HEK293 (cell line): ENCODE results near the gene EFNA2.

ENCODE experiments used
- CTCF ChIA-PET: fragments of 350-600 bp; formaldehyde crosslinking; extraction: SDS; loops from one replicate; lab custom pipeline; 2021; ENCODE audit warnings: antibody characterized with exemption; lab: Yijun Ruan, JAX
- POLR2A ChIA-PET: fragments of 300-600 bp; formaldehyde crosslinking; extraction: SDS; loops from one replicate; lab custom pipeline; 2020; ENCODE audit warnings: antibody characterized with exemption, inconsistent platforms; lab: Yijun Ruan, JAX
- H3K27ac ChIP-seq: fragments of 200-500 bp; sonication (Bioruptor generic); 2 replicates; pipeline ENCODE4 v1.5.1; 2014; ENCODE audit warnings: low read depth, low read length, control low read depth, inconsistent platforms; ENCODE audit errors: extremely low read depth
- H3K36me3 ChIP-seq, 2 experiments: fragments of 200-500 bp in 1 of 2; sonication (Bioruptor generic) in 1 of 2; 1 replicate in 1 of 2; 2 replicates in 1 of 2; pipeline ENCODE4 v1.5.1; 2014 to 2017; ENCODE audit warnings: inconsistent platforms in 2 of 2, low read length in 2 of 2; ENCODE audit not compliant: control insufficient read depth in 2 of 2, insufficient read depth in 1 of 2
- H3K4me1 ChIP-seq: fragments of 200-500 bp; sonication (Bioruptor generic); 2 replicates; pipeline ENCODE4 v1.5.1; 2014; ENCODE audit warnings: mild to moderate bottlenecking, low read length, inconsistent platforms; ENCODE audit not compliant: control insufficient read depth, insufficient read depth
- H3K4me3 ChIP-seq: 2 replicates; pipeline ENCODE4 v1.5.1; 2011; ENCODE audit warnings: low read depth, mild to moderate bottlenecking, control low read depth, low read length, moderate library complexity
- H3K9me3 ChIP-seq: fragments of 200-500 bp; sonication (Bioruptor generic); 2 replicates; pipeline ENCODE4 v1.5.1; 2014; ENCODE audit warnings: low read depth, low read length, inconsistent platforms; ENCODE audit not compliant: control insufficient read depth, insufficient read depth
- CTCF ChIP-seq: fragments of 450-650 bp; formaldehyde crosslinking; IDR thresholded peaks from 2 replicates; pipeline ENCODE4 v1.5.1; 2016; ENCODE audit warnings: missing biosample characterization, missing genetic modification characterization
- EGR2 ChIP-seq: fragments of 450-650 bp; formaldehyde crosslinking; IDR thresholded peaks from 2 replicates; pipeline ENCODE4 v1.5.1; 2016; ENCODE audit warnings: low read depth, missing biosample characterization, missing genetic modification characterization
- FEZF1 ChIP-seq: fragments of 450-650 bp; formaldehyde crosslinking; IDR thresholded peaks from 2 replicates; pipeline ENCODE4 v1.5.1; 2016; ENCODE audit warnings: missing biosample characterization, missing genetic modification characterization
- GLI2 ChIP-seq: fragments of 450-650 bp; formaldehyde crosslinking; IDR thresholded peaks from 2 replicates; pipeline ENCODE4; 2017; ENCODE audit warnings: missing biosample characterization, missing genetic modification characterization, low read depth, borderline replicate concordance
- KLF17 ChIP-seq: fragments of 450-650 bp; formaldehyde crosslinking; IDR thresholded peaks from 2 replicates; pipeline ENCODE4 v1.5.1; 2016; ENCODE audit warnings: missing biosample characterization, missing genetic modification characterization
- PATZ1 ChIP-seq: fragments of 450-650 bp; formaldehyde crosslinking; IDR thresholded peaks from 2 replicates; pipeline ENCODE4 v1.5.1; 2016; ENCODE audit warnings: missing biosample characterization, missing genetic modification characterization
- ZBTB20 ChIP-seq: fragments of 450-650 bp; formaldehyde crosslinking; IDR thresholded peaks from 2 replicates; pipeline ENCODE4 v1.5.1; 2016; ENCODE audit warnings: missing biosample characterization, missing genetic modification characterization
- ZBTB26 ChIP-seq: fragments of 450-650 bp; formaldehyde crosslinking; optimal IDR thresholded peaks from 2 replicates; pipeline ENCODE3; 2016; ENCODE audit warnings: missing biosample characterization, mild to moderate bottlenecking, missing genetic modification characterization
- ZBTB48 ChIP-seq: fragments of 450-650 bp; formaldehyde crosslinking; IDR thresholded peaks from 2 replicates; pipeline ENCODE4 v1.5.1; 2016; ENCODE audit warnings: missing biosample characterization, missing genetic modification characterization
- ZEB2 ChIP-seq: fragments of 450-650 bp; formaldehyde crosslinking; IDR thresholded peaks from 2 replicates; pipeline ENCODE4 v1.5.1; 2016; ENCODE audit warnings: missing biosample characterization, missing genetic modification characterization
- ZNF133 ChIP-seq: fragments of 450-650 bp; formaldehyde crosslinking; IDR thresholded peaks from 2 replicates; pipeline ENCODE4 v1.5.1; 2016; ENCODE audit warnings: missing biosample characterization, missing genetic modification characterization
- ZNF157 ChIP-seq: fragments of 450-650 bp; formaldehyde crosslinking; IDR thresholded peaks from 2 replicates; pipeline ENCODE4 v1.5.1; 2016; ENCODE audit warnings: missing biosample characterization, missing genetic modification characterization
- ZNF184 ChIP-seq: fragments of 450-650 bp; IDR thresholded peaks from 2 replicates; pipeline ENCODE4 v1.5.1; 2018; ENCODE audit warnings: missing biosample characterization, mild to moderate bottlenecking, missing genetic modification characterization
- ZNF223 ChIP-seq: fragments of 450-650 bp; formaldehyde crosslinking; IDR thresholded peaks from 2 replicates; pipeline ENCODE4 v1.5.1; 2016; ENCODE audit warnings: missing biosample characterization, missing genetic modification characterization
- ZNF248 ChIP-seq: fragments of 450-650 bp; formaldehyde crosslinking; IDR thresholded peaks from 2 replicates; pipeline ENCODE4 v1.5.1; 2017; ENCODE audit warnings: missing biosample characterization, missing genetic modification characterization
- ZNF37A ChIP-seq: fragments of 450-650 bp; IDR thresholded peaks from 2 replicates; pipeline ENCODE4 v1.5.1; 2018; ENCODE audit warnings: missing biosample characterization, missing genetic modification characterization
- ZNF391 ChIP-seq: fragments of 450-650 bp; formaldehyde crosslinking; IDR thresholded peaks from 2 replicates; pipeline ENCODE4 v1.5.1; 2016; ENCODE audit warnings: low read depth, missing biosample characterization, missing genetic modification characterization, borderline replicate concordance
- ZNF394 ChIP-seq: fragments of 450-650 bp; formaldehyde crosslinking; IDR thresholded peaks from 2 replicates; pipeline ENCODE4 v1.5.1; 2016; ENCODE audit warnings: missing biosample characterization, missing genetic modification characterization, mild to moderate bottlenecking, moderate library complexity, borderline replicate concordance
- ZNF561 ChIP-seq: fragments of 450-650 bp; IDR thresholded peaks from 2 replicates; pipeline ENCODE4 v1.5.1; 2018; ENCODE audit warnings: missing biosample characterization, missing genetic modification characterization, borderline replicate concordance
- ZNF629 ChIP-seq: fragments of 450-650 bp; formaldehyde crosslinking; IDR thresholded peaks from 2 replicates; pipeline ENCODE4 v1.5.1; 2017; ENCODE audit warnings: missing biosample characterization, missing genetic modification characterization
- ZNF639 ChIP-seq: fragments of 450-650 bp; formaldehyde crosslinking; IDR thresholded peaks from 2 replicates; pipeline ENCODE4 v1.5.1; 2016; ENCODE audit warnings: missing biosample characterization, missing genetic modification characterization
- ZNF660 ChIP-seq: fragments of 450-650 bp; IDR thresholded peaks from 2 replicates; pipeline ENCODE4 v1.5.1; 2018; ENCODE audit warnings: missing biosample characterization, mild to moderate bottlenecking, missing genetic modification characterization
- ZNF677 ChIP-seq: fragments of 450-650 bp; IDR thresholded peaks from 2 replicates; pipeline ENCODE4 v1.5.0; 2018; ENCODE audit warnings: missing biosample characterization, mild to moderate bottlenecking, missing genetic modification characterization, moderate library complexity
- ZNF692 ChIP-seq: fragments of 450-650 bp; formaldehyde crosslinking; IDR thresholded peaks from 2 replicates; pipeline ENCODE4 v1.5.1; 2016; ENCODE audit warnings: missing biosample characterization, missing genetic modification characterization
- ZNF701 ChIP-seq: fragments of 450-650 bp; formaldehyde crosslinking; IDR thresholded peaks from 2 replicates; pipeline ENCODE4 v1.5.1; 2016; ENCODE audit warnings: missing biosample characterization, missing genetic modification characterization

The EFNA2 gene

GRCh38 chr19:1269065-1269477 lies 16.6 kb upstream of the EFNA2 start, which contains the start of gene CIRBP (continued):
- TF ChIP-seq ZNF157 (tag by site-specific recombination) (no peak), ZBTB26 (tag by site-specific recombination) (peak; percentile 81), ZNF184 (tag by site-specific recombination) (no peak), KLF17 (peak; percentile 19; the same call in 1 of the 2 replicates), ZEB2 (tag by site-specific recombination) (no peak), ZNF701 (tag by site-specific recombination) (no peak), FEZF1 (tag by site-specific recombination) (no peak), ZNF660 (peak; percentile 97; the same call in 1 of the 2 replicates), PATZ1 (tag by site-specific recombination) (peak; percentile 94), ZNF37A (no peak), ZNF248 (tag by site-specific recombination) (no peak)

- peak overlapping the region; percentile 44 for H3K4me3 ChIP-seq
- peaks cover 22% of the 10 kb centered on the region for H3K4me1 ChIP-seq
- peaks cover 4 to 49% of the 10 kb centered on the region in 2 experiments; a peak in 2 of 3 replicates for H3K36me3 ChIP-seq
- ChIA-PET CTCF (interaction anchor here (0.6 to 11.3 kb wide), 6 partner anchors 10 to 346 kb away, joined by 3 to 299 read pairs (median 4); no protein-coding TSS in a partner anchor), POLR2A (interaction anchor here (0.5 to 7.7 kb wide), 42 partner anchors 8 to 477 kb away, joined by 3 to 407 read pairs (median 6); partner anchors contain the start of genes ABCA7, ATP5F1D, CNN2 and GPX4)
- H3K9me3 ChIP-seq, result no peaks in the 10 kb centered on the region
- H3K27ac ChIP-seq, result peak overlapping the region; percentile 99
- TF ChIP-seq EGR2 (tag by site-specific recombination) (0 out of 2 replicates have a peak, but pooled peaks have one; percentile 24), ZNF133 (tag by site-specific recombination) (0 out of 2 replicates have a peak, but pooled peaks have one; percentile 23), ZBTB26 (tag by site-specific recombination) (peak; percentile 59), ZNF394 (peak; percentile 37; the same call in 1 of the 2 replicates), ZNF629 (tag by site-specific recombination) (peak; percentile 59), ZNF639 (tag by site-specific recombination) (peak; percentile 49; the same call in 1 of the 2 replicates), ZBTB20 (tag by site-specific recombination) (peak; percentile 56; the same call in 1 of the 2 replicates), ZNF692 (tag by site-specific recombination) (peak; percentile 55; the same call in 1 of the 2 replicates), ZNF223 (no peak; the same call in 1 of the 2 replicates), ZNF677 (tag by site-specific recombination) (peak; percentile 63; the same call in 1 of the 2 replicates), CTCF (tag by site-specific recombination) (peak; percentile 84), ZNF561 (tag by site-specific recombination) (peak; percentile 90), ZBTB48 (tag by site-specific recombination) (peak; percentile 21; the same call in 1 of the 2 replicates), ZNF391 (tag by site-specific recombination) (no peak), GLI2 (tag by site-specific recombination) (no peak)
Observed at GRCh38 chr19:1269478-1270212, 16.0 kb upstream of the EFNA2 start.
